Measurements from ENCODE around the gene TBC1D7.

The TBC1D7 gene

DNA sequence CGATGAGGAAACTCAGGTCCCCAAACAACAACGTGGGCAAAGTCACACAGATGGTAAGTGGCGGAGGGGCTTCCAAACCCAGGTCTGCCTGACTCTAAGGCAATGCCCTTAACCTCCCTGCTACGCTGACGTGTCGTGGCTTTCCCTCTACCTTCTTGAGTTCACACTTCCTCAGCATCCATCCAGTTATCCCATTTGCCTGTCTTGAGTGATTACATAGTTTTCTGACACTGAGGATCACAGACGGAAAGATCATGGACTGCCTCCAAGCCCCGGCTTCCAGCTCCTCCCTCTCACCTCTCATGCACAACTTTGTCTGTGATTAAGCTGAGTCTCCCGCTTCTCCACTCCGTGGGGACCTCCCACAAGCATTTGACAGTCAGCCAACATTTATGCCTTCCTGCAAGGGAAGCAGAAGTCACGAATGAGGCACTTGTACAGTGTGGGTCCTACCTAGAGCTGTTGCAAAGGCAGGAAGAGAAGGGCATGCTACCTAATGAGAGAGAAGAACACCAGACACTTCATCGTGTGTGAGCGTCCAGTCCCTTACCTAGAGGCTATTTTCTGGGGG lies 33.8 kb downstream of the TBC1D7 start:
- DNase-seq (ENCODE audit: low spot score) = no peak

DNA sequence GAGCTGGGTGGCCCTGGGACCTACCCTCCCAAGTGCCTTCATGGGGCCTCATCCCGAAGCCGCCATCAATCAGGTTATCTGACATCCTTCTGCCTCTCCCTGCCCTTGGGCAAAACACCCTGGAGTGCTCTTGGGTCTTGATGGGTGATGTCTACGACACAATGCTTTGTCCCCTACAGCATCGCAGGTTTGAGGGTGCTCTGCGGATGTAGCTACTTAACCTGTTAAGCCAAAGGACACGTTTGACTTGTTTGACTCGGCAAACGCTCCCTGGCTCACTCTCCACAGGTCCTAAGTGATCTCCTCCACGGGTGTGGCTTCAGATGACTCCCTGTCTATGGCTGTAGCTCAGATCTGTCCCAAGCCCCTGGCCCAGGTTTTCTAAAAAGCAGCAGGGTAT lies 35.6 kb downstream of the TBC1D7 start:
- DNase-seq (ENCODE audit: low spot score) = no peak

DNA sequence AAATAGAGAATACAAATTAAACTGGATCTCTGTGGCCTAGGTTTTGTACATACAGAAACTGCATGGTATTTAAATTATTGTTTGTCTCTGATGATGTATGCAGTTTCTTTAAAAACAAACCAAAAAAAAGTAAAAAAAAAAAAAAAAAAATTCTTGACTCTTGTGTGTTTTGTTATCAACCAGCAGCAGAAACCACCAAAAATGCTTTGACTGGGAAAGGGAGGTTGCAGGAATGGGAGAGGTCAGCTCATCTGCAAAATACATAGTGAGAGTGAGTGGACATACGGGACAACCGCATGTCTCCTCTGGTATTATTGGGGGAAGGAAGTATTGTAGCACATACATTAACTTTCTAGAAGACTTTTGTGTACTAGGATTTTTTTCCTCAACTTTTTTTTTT lies 38.0 kb downstream of the TBC1D7 start:
- no peak for DNase-seq (ENCODE audit: low spot score)

DNA sequence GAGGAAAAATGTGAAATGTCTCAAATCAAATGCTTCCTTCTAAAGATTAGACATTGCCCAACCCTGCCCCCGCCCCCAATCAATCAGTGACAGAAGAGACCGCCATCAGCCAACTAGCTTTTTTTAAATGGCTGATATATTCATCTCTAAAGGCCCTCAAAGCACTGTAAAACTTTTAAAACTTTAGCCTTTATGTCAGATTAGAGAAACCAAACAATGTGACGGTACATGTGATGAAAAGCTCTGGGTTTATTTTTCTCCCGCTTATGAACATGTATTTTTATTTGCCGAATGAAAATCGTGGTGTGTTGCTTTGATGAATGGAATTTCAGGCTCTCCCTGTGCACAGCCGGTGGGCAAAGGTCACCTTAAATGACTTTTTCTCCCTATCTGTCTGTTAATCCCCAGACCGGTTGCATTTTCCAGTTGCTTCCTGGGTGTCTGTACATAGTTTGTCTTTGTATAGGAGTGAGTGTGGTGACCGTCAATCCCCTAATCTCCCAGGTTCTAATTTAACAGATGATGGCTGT lies 38.5 kb downstream of the TBC1D7 start:
- DNase-seq (ENCODE audit: low spot score) = no peak

DNA sequence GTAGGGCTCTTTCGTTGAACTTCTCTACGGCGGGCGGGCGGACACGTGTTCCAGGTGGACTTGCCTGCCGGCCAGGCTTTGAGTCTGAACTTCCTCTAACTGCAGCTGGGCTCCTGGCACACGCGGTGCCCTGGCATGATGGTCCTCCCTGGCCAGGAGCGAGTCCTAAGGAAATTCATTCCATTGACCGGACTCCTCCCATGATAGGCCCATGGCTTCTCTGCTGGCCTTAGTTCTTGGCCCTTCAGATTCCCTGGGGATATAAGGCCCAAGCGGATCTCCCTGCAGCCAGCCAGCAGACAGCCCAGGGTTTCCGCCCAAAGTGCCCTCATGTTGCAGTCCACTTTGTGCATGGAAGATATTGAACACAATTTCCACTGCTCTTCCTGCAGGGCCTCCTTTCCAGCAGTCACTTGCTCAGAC lies 39.4 kb downstream of the TBC1D7 start:
- DNase-seq (ENCODE audit: low spot score) = no peak

DNA sequence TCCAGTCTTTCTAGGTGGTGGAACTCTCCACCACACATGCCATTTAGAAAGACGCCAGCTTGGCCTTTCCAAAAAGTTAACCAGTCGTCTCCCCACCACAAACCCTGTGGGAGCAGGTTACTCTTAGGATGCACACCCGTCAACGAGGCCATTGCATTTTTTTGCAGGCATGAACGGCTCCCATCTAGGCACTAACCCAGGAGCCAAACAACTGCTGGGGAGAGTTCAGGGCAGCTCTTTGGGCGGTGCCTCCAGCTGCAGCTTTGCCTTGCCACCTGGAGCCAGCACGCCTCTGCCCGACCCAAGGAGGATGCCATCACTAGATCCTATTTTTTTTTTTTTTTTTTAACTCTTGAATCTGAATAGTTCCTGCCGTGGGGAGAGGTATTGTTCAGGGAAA lies 39.9 kb downstream of the TBC1D7 start:
- DNase-seq (ENCODE audit: low spot score) = no peak

DNA sequence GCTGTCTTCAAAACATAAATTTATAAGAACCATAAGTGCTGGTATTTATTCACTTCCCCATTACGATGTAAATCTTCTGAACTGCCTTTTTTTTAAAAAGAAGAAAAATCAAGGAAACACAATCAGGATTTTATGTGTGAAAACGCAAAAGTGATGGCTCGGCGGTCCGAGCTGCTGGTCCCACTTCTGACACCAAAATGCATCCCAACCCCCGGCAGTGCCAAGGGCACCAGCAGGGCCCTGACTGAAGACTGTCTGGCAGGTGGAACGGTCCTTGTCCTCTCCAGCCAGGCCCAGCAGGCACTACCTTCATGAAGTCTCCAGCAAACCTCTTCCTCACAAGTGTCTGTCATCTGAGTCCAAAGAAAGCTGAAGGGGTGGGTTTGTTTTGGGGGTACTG lies 41.2 kb downstream of the TBC1D7 start:
- no peak for DNase-seq (ENCODE audit: low spot score)

DNA sequence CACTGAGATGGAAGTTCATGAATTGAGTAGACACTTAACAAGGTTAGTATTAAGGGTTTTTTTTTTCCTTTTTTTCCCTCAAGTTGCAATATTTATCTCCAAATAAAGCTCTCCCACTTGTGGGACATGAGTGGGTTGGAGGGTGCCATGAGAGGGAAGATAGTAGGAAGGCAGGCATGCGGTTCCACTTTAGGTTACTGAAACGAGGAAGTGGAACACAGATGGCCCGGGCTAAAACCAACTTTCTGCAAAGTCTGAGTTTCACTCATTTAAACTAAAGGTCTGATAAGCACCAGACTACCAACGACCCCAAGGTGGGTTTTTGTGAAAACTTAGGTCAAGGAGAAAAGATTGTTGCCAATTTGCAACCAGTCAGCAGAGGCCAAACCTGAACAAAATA lies 42.2 kb downstream of the TBC1D7 start:
- no peak for DNase-seq (ENCODE audit: low spot score)

DNA sequence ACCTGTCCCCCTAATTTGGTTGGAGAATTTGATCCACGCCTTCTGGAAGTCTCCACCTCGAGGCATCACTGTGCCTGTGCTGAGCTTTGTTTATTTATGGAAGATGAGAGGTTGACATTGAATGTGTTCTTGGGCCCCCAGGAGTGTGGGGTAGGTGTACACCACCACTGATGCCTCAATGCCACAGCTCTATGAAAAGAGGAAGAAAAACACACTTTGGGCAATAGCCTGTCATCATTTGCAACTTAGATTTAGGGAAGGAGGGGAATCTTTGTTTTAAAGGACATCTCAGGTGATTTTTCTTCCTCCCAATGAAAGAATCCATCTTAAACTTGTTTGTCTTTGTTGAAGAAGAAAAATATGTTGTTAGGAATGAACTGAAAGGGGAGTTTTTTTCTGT lies 42.6 kb downstream of the TBC1D7 start:
- DNase-seq (ENCODE audit: low spot score) = no peak

DNA sequence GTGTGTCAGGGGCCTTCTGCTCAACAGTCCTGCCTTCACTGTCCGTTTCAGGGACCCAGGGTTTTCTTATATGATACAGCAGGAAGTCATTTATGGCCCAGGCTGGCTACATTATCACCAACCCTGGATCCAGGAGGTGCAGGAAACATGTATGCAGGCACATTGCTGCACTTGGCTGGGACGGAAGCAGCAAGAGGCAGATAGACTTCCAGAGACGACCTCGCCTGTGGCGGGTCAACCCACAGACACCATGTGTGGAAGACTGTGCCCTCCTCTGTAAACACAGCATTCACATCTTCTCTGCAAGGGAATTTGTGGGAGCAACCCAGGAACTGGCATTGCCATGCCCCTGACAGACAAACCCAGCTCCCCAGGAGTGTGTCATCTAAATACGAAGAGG lies 43.7 kb downstream of the TBC1D7 start:
- DNase-seq (ENCODE audit: low spot score) = no peak

DNA sequence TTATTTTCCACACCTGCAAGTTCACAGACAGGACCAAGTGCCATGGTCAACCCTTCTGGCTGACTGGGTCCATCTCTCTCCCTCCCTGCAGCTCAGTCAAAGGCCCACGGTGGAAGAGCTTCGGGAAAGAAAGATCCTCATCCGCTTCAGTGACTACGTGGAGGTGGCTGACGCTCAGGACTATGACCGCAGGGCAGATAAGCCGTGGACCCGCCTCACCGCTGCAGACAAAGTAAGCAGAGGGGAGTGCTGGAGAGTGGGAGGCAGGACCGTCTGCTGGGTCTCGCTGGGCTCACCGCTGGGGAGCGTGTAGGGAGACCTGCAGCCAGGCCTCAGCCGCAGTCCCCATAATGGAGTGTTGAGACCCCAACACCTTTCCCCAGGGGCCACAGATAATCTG lies 45.0 kb downstream of the TBC1D7 start:
- DNase-seq (ENCODE audit: low spot score) = no peak

DNA sequence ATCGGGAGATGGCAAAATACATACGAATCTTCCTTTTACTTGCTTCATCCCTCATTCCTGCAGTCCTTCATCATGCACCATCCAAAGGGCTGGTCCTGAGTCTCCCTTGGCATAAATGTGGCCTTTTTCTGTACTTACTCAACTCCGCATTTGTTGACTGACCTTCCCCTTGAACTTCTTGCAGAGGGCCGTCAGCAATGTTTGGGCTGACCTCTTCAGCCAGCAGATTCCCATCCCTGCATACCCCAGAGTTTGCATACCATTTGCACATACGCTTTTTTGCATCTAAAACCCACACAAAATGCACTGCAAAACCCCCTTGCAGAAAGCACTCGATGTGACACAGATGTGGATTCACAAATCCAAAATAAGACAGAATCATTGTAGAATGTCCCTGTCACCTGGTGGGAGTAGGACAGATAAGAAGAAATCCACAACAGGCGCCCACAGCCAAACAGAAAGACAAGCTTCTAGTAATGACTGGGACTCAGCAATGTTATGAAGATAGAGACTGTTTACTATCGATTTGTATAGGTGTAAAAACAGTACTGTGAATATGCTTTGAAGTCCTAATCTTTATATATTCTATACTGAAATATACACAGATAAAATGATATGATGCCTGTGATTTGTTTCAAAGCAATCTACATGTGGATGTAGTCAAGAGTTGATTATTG lies 45.8 kb downstream of the TBC1D7 start:
- DNase-seq (ENCODE audit: low spot score) = no peak

DNA sequence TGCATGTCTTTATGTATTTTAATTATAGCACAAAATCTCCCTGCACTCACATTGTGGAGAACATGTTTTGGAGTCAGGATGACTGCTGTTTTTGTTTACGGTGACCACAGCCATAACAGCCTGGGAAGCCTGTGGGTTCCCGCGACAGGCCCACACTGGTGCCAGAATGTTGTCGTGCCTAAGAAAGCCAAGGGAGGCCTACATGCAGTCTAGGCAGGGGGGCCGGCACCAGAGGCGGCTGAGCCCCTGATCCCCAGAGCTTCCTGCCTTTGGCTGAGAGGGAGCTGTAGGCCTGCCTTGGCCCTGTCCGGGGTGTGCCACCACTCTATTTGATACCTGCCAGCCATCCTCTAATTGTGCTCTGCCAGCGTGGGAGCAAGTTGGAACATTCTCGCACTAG lies 46.7 kb downstream of the TBC1D7 start:
- DNase-seq (ENCODE audit: low spot score) = no peak

DNA sequence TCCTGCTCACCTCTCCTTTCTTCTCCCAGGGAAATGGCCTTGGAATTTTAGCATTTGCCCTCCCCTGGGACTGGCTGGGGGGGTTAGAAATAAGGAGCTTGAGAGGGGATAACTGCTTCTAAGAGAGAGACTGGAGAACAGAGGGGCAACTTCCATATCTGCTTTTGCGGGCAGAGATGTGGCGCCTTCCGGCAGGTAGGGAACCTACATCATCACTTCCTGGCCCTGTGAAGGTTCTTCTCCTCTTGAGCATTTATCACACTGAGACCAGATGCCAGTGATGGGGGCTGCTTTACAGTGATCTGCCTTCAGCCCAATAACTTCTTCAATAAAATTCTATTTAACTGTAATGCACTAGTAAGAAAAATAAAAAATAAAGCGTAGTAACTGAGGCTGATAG lies 48.1 kb downstream of the TBC1D7 start:
- no peak for DNase-seq (ENCODE audit: low spot score)

DNA sequence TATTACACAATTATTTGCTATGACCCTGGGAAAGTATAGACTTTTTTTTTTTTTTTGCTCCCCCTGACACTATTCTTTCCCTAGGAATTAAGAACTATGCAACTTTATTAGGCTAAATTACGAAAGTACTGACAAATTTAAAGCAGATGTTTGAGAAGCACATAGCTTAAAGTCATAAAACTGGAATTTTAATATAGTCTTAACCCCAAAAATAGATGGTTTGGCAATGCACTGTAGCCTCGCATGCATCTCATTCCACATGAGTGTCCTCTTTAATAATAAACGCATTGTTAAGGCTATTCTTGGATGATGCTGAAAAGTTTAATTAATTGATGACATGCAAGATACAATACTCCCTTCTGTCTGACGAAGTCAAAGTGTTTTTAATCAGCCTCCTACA lies 49.3 kb downstream of the TBC1D7 start:
- peak; percentile 84 for DNase-seq (ENCODE audit: low spot score)

DNA sequence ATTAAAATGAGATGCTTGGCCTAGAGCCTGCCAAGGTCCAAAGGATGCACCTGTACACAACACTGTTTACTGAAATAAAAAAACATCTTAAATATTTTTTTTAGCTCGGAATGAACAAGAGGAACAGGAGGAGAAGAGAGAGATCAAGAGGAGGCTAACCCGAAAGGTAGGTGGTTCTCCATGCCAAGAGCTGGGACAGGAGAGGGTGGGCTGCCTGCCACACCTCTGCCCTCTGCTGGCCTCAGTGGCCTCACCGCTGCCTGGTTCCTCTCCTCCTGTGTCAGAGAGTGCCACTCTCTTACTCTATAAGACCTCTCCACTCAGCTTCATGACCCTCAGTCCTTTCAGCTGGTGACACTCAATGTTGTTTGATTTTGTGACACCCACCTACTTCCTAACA lies 50.2 kb downstream of the TBC1D7 start:
- DNase-seq (ENCODE audit: low spot score) = no peak

DNA sequence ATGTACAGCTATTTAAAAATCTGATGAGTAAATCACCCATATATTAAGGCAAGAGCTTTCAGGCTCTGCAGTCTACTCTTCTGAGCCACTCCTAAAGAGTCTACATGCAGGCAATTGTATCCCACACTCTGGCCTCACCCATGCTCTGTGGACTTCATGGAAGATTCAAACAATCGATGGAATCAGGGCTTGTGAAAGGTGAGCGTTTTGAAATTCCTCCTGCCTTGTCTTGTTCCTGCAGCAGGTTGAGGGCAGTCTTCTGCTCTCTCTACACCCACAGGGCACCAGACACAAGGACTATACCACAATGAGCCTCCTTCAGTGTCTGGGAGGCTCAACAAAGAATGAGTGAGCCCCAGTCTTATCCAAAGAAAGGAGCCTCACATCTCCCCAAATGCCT lies 51.1 kb downstream of the TBC1D7 start:
- DNase-seq (ENCODE audit: low spot score) = no peak

DNA sequence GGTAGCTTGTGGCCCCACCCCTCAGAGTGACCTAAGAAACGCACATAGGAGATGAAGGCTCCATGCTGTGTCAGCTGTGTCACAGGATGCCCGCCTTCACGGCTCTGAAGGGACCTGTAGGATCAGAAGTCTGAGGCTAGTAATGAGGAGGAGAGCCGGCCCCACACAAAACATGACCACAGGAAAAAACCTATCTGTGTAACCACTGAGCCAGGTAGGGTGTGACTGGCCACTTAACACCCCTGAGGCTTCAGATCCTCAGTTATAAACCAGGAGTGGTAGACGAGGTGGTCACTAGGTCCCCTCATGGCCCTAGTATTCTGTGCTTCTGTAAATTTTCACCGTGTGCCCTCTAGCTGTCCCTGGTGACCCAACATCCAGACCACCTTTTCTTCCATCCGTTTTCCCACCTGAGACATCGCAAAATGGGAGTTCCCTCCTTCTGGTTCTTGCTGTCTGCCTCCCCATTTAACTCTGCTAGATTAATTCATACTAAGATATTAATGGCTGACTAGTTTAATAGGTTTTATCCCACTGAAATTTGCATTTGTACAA lies 52.8 kb downstream of the TBC1D7 start:
- no peak for DNase-seq (ENCODE audit: low spot score)

DNA sequence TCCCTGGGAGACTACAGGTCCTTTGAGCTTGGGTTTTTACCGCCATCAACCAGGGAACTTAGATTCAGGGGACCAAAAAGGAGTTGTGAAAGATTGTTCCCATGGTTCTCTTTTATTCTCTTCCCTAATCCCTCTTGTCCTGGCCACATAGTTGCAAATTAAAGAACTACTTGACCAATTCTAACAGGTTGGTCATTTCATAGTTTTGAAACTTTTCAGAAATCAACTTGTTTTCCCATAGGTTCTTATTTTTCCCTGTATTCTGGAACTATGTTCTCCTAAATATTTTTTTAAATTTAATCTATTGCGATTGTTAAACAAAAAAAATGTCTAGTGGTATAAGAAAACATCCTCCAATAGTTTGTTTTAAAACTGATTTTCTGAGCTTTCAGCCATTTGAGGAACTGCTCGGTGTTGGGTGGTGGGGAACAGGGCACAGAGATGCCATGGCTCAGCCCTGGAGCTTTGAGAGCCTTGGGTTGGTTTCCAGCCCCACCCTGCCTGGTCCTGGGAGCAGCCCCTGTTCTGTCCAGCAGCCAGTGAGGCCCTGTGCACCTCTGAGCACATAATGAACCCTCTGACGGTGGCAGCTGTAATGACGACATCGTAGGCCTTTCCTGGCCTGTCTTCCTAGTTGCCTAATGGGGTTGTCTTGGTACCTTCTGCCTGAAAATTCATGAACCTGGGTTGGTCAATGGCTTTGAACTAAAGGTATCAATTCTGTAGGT lies 53.5 kb downstream of the TBC1D7 start:
- DNase-seq (ENCODE audit: low spot score) = no peak

DNA sequence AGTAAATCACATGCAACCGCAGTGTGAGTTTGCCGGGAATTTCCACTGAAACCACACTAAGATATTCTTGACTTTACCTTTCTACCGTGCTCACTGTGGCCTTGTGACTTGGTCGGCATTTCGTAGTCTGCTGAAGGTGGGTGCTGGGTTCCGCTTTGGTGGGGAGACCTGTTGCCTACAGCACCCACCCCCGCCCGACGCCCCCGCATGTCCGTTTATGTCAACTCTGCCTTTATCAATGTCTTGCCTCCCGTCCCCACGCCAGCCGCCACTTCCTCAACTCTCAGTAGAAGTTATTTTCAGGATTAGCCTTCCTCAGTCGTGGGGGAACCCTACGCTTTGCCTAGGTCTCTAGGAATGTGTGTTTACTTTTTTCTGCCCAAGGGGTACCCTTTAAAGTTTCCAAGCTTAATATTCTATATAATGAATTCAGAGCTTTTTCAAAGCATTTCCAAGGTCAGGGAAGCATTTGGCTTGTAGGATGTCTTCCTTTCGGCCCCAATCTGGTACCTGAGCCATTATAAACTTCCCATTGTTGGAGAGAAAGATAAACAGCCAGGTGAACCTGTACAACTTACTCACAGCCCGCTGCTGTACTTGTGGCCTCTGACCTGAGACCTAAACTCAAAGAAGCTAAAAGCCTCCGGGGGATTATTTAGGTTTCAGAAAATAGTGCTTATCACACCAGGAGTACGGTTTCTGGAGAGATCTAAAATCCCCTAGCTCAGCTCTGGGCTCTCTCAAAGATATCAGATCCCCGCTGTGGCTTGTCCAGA lies 54.2 kb downstream of the TBC1D7 start:
- no peak for DNase-seq (ENCODE audit: low spot score)

DNA sequence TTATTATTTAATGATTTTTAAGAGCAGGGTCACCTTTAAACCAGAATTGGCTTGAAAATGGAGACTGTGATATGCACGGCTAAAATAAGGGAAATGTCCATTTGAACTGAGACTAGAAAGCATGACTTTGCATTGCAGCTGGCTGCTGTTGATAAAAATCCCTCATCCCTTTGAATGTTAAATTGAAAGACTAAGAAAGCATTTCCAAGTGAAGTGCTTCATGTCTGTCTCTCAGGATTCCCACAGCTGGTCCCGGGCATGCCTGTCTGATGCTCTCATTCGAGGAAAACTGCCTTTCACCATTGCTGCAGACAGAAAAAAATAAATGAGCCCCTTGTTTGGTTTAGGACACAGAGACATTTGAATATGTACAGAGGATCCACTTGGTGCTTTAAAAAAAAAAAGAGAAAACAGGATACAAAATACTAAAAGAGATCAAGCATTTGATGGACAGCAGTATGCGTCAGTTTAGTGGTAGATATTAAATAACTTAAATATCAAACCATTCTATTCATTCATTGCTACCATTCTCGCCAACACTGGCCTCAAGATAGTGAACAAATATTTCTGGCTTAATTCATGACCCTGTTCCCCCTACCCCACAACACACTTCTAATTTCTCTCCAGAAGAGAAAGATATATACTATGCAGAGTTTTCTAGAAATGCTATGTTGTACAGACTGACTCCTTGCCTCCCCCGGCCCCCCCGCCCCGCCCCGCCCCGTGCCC lies 55.0 kb downstream of the TBC1D7 start:
- DNase-seq (ENCODE audit: low spot score) = no peak

All from AG20443 (cell line).